ENCODE measurements around the gene PLPP7. TPM values are rescaled to one million over a fixed set of nuclear protein-coding genes. Genes with fewer than 3 reads are reported as not detected.
A peak's percentile ranks its signal among the peaks of the same experiment; 100 is the strongest.
"Not testable (repeated sequence)": the region's sequence is repeated elsewhere in the genome, so short reads cannot be mapped to it uniquely, and the experiment has no call there.

The PLPP7 gene
- total RNA-seq, result under 1 TPM in 1 of 2 experiments, not detected in 1; 0.11 TPM

DNA sequence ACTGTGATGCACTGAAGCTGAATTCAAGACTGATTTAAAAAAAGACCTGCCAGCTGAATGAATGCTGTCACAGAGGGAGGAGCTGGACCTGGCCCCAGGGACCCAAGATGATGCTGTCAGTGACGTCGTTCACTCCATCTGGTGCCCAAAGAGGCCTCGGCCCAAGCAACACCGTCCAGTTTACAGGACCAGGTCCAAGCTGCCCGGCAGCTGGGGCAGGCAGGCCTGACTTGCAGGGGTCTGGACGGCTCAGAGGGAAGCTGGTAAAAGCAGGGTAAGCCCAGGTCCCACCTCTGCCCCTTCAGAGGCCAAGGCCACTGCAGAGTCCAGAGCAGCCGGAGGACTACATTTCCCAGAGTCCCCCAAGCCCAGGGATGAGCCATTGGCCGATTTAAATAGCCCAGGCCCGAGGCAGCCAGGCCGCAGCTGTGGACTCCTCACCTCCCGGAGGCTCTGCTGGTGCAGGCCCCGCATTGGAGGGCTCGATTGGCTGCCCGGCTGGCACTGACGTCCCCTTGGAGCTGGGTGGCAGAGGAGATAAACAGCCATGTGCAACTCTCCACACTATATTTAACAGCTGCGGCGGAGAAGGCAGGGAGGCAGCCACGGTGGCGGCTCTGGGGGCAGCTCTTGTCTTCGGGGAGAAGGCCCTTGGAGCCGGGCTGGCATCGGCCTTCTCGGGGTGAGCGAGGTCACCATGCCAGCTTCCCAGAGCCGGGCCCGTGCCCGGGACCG is at the start of gene PLPP7:
Gene PLPP7 (plus strand): TSS at position 423 of the 735 bp plus-strand sequence. CDS start 275 bp downstream, at position 698.
- TF ChIP-seq CTCF (IDR thresholded peaks at IDR 0.05), result no peak
- H3K27ac Mint-ChIP-seq, result no peak within 1 kb of the TSS
- ATAC-seq (peak; percentile 53), DNase-seq (no peak)
- ChIA-PET POLR2A (interaction anchor here (1.0 kb wide), 1 partner anchor 233 kb away, joined by 3 read pairs; no protein-coding TSS in a partner anchor), CTCF (interaction anchor here (1.0 to 1.3 kb wide), 2 partner anchors 47 to 61 kb away, joined by 3 read pairs; no protein-coding TSS in a partner anchor)
- no peaks in the 10 kb centered on the region for H3K9me3 Mint-ChIP-seq
- H3K4me3 Mint-ChIP-seq, result no peak within 1 kb of the TSS
- no peaks in the 10 kb centered on the region for H3K27me3 Mint-ChIP-seq
- intact Hi-C loops (cut with micrococcal nuclease), result no loop called here
- no peaks in the 10 kb centered on the region for H3K36me3 Mint-ChIP-seq (ENCODE audit: low read depth)
- H3K4me1 Mint-ChIP-seq (ENCODE audit: low read depth), result no peaks in the 10 kb centered on the region

DNA sequence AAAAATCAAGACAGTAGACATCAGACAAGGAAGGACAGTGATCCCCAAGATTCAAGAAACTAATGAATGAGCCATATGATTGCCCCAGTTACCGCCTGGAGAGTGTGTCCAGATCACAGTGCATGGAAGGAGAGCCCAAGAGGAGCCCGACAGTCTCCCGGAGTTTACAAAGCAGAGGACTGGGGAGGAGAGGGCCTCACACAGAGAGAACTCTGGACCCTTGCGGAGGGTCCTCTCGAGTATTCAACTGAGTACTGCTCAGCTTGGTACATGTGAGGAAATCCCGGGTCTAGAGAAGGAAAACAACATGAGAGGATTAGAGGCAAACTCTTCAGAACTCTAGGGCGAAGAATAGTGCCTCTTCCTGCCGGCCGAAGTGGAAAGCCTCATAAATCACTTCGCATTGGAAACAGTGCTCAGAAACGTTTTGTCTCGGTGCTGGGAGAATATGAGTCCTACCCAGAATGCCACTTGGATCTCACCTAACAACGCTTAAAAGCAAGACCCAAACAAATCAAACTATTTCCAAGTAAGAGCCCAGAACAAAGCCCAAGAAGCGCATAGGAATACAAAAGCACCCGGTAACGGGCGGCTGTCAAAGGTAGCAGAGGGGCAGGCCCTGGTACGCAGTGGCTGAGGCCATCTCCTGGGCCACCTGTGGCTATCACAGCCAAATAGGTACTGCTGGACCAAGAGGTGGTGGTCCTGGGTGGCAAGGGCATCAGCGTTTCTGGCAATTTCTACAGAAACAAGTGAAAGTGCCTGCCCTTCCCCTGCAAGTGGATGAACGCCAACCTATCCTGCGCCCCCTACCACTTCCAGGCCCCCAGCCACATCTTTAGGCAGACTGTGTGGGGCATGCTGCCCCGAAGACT is 49.2 kb upstream of the PLPP7 start:
- no peak overlapping the region for H3K4me3 Mint-ChIP-seq
- DNase-seq (no peak), ATAC-seq (no peak)
- H3K36me3 Mint-ChIP-seq (ENCODE audit: low read depth), result peaks cover 2% of the 10 kb centered on the region
- intact Hi-C loops (cut with micrococcal nuclease), result no loop called here
- peaks cover 28% of the 10 kb centered on the region for H3K4me1 Mint-ChIP-seq (ENCODE audit: low read depth)
- no peaks in the 10 kb centered on the region for H3K27me3 Mint-ChIP-seq
- ChIA-PET CTCF (interaction anchor here (3.3 kb wide), 1 partner anchor 96 kb away, joined by 17 read pairs; no protein-coding TSS in a partner anchor), POLR2A (interaction anchor here (4.6 to 6.5 kb wide), 3 partner anchors 10 to 32 kb away, joined by 33 to 74 read pairs (median 46); no protein-coding TSS in a partner anchor)
- no peak overlapping the region for H3K27ac Mint-ChIP-seq
- peaks cover 3% of the 10 kb centered on the region for H3K9me3 Mint-ChIP-seq
- no peak for TF ChIP-seq CTCF (IDR thresholded peaks at IDR 0.05)

DNA sequence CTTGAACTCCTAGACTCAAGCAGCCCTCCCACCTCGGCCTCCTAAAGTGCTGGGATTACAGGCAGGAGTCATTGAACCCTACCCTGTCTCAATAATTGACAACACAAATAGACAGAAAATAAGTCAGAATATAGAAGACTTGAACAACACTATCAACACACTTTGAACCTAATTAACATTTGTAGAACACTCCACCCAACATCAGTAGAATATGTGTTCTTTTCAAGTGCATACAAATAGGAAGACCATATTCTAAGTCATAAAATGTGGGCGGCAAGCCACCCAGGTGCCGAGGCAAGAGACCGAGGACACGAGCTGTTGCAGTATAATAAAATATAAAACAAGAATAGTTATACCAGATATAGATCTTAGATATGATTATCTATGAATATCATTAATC is 45.2 kb upstream of the PLPP7 start:
- DNase-seq; H3K27me3 Mint-ChIP-seq; H3K27ac Mint-ChIP-seq; H3K9me3 Mint-ChIP-seq; H3K4me1 Mint-ChIP-seq (ENCODE audit: low read depth); H3K36me3 Mint-ChIP-seq (ENCODE audit: low read depth); ATAC-seq; H3K4me3 Mint-ChIP-seq; CTCF ChIA-PET; intact Hi-C loops (cut with micrococcal nuclease): not testable (repeated sequence)
- POLR2A ChIA-PET, result interaction anchor here (0.6 kb wide), 1 partner anchor 31 kb away, joined by 3 read pairs; no protein-coding TSS in a partner anchor

- CTCF ChIA-PET, result interaction anchor here (3.4 kb wide), 1 partner anchor 90 kb away, joined by 12 read pairs; no protein-coding TSS in a partner anchor
- intact Hi-C loops (cut with micrococcal nuclease), result no loop called here
Observed at GRCh38 chr9:131246618-131247017, 42.9 kb upstream of the PLPP7 start.

More at GRCh38 chr9:131246618-131247017, 42.9 kb upstream of the PLPP7 start:
- Mint-ChIP-seq H3K4me3 (no peak overlapping the region), H3K27me3 (no peaks in the 10 kb centered on the region), H3K36me3 (ENCODE audit: low read depth) (no peaks in the 10 kb centered on the region), H3K9me3 (peaks cover 3% of the 10 kb centered on the region), H3K27ac (no peak overlapping the region), H3K4me1 (ENCODE audit: low read depth) (peaks cover under 1% of the 10 kb centered on the region)
- DNase-seq, result no peak
- POLR2A ChIA-PET, result no interaction called here
- TF ChIP-seq CTCF (IDR thresholded peaks at IDR 0.05), result no peak
- ATAC-seq, result no peak

Data from activated CD8-positive, alpha-beta T cell treated with anti-CD3 and anti-CD28 coated beads for 36 hours (primary cell).